HepG2 (cell line): ENCODE results near the gene DHX16. TPM values are rescaled to one million over a fixed set of nuclear protein-coding genes. Genes with fewer than 3 reads are reported as not detected.

Experiments used
- MTA3 ChIP-seq: sonication (generic); formaldehyde crosslinking; IDR thresholded peaks from 2 replicates; pipeline ENCODE4 v1.4.0; 2020; ENCODE audit warnings: missing genetic modification reagents
- ZHX1 ChIP-seq: sonication (generic); formaldehyde crosslinking; IDR thresholded peaks from 2 replicates; pipeline ENCODE4 v1.8.1; 2022; ENCODE audit warnings: low read depth, mild to moderate bottlenecking, missing genetic modification reagents
- ZNF33B ChIP-seq: sonication (generic); formaldehyde crosslinking; IDR thresholded peaks from 2 replicates; pipeline ENCODE4 v1.5.1; 2020; ENCODE audit warnings: mild to moderate bottlenecking, missing genetic modification reagents
- ZNF530 ChIP-seq: sonication (generic); formaldehyde crosslinking; IDR thresholded peaks from 2 replicates; pipeline ENCODE4 v1.5.0; 2020; ENCODE audit warnings: low read depth, mild to moderate bottlenecking, missing genetic modification reagents
- polyA plus RNA-seq, 8 experiments: library from polyadenylated mRNA; depleted of rRNA in 3 of 8; stranded (reverse) in 7 of 8; unstranded in 1 of 8; fragments of >200 nt; fragmentation: Illumina TruSeq in 4 of 8; extraction: Trizol in 4 of 8; gene quantifications; 2 replicates each; pipeline versions ENCODE4 v1.2.1 to v1.2.3, GENCODE V29; 2011 to 2016; ENCODE audit warnings: low read depth in 4 of 8, missing spikeins in 1 of 8, mixed read lengths in 1 of 8; ENCODE audit not compliant: insufficient read depth in 1 of 8
- total RNA-seq, 5 experiments: library from RNA; depleted of rRNA; stranded (reverse); fragments of >200 nt; fragmentation: Illumina TruSeq; extraction: Trizol; gene quantifications; 2 replicates each; pipeline ENCODE4 v1.2.3, GENCODE V29; 2016; ENCODE audit warnings: low read depth in 1 of 5
- TF ChIP-seq, protein P1 (sequence below): sonication (generic); formaldehyde crosslinking; IDR thresholded peaks from 2 replicates; pipeline ENCODE4 v1.8.1; 2023; ENCODE audit warnings: mild to moderate bottlenecking, moderate library complexity, missing genetic modification reagents
- TF ChIP-seq, protein P2 (sequence below): IDR thresholded peaks from 2 replicates; pipeline ENCODE4 v1.4.0; 2020; ENCODE audit warnings: mild to moderate bottlenecking, missing genetic modification reagents
- TF ChIP-seq, protein P3 (sequence below): sonication (generic); formaldehyde crosslinking; IDR thresholded peaks from 2 replicates; pipeline ENCODE4 v1.4.0; 2020; ENCODE audit warnings: missing genetic modification reagents
- TF ChIP-seq, protein P4 (sequence below): sonication (generic); formaldehyde crosslinking; IDR thresholded peaks from 2 replicates; pipeline ENCODE4 v1.5.1; 2020; ENCODE audit warnings: mild to moderate bottlenecking, missing genetic modification reagents, borderline replicate concordance
- TF ChIP-seq, protein P5 (sequence below): IDR thresholded peaks from 2 replicates; pipeline ENCODE4 v1.6.1; 2016

Gene DHX16
- total and polyA plus RNA-seq, 2 of the 13 experiments (the other 11 are each of a cell fraction or from before 2014, with no cell fraction given), result 57.0 to 58.5 TPM

- TF ChIP-seq, protein P1, sequence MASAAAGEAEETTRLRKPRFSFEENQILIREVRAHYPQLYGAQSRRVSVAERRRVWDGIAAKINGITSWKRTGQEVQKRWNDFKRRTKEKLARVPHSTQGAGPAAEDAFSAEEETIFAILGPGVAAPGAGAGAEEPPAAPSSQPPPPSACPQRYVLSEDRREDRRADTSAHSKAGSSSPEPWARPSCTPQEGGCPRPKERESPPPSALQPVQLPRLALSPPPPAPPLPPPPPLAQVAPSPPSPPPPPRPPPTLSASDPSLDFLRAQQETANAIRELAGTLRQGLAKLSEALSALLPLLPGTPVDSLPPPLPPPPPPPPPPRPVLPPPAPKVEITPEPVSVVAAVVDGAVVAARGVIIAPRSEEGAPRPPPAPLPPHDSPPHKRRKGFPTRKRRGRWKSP, result no peak; the same call in none of the 2 replicates
- TF ChIP-seq, protein P2, sequence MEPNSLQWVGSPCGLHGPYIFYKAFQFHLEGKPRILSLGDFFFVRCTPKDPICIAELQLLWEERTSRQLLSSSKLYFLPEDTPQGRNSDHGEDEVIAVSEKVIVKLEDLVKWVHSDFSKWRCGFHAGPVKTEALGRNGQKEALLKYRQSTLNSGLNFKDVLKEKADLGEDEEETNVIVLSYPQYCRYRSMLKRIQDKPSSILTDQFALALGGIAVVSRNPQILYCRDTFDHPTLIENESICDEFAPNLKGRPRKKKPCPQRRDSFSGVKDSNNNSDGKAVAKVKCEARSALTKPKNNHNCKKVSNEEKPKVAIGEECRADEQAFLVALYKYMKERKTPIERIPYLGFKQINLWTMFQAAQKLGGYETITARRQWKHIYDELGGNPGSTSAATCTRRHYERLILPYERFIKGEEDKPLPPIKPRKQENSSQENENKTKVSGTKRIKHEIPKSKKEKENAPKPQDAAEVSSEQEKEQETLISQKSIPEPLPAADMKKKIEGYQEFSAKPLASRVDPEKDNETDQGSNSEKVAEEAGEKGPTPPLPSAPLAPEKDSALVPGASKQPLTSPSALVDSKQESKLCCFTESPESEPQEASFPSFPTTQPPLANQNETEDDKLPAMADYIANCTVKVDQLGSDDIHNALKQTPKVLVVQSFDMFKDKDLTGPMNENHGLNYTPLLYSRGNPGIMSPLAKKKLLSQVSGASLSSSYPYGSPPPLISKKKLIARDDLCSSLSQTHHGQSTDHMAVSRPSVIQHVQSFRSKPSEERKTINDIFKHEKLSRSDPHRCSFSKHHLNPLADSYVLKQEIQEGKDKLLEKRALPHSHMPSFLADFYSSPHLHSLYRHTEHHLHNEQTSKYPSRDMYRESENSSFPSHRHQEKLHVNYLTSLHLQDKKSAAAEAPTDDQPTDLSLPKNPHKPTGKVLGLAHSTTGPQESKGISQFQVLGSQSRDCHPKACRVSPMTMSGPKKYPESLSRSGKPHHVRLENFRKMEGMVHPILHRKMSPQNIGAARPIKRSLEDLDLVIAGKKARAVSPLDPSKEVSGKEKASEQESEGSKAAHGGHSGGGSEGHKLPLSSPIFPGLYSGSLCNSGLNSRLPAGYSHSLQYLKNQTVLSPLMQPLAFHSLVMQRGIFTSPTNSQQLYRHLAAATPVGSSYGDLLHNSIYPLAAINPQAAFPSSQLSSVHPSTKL (CRISPR knock-in tag), result peak; percentile 68
- TF ChIP-seq MTA3 (CRISPR knock-in tag), result no peak
- peak; percentile 88 for TF ChIP-seq ZNF33B (CRISPR knock-in tag)
- TF ChIP-seq, protein P3, sequence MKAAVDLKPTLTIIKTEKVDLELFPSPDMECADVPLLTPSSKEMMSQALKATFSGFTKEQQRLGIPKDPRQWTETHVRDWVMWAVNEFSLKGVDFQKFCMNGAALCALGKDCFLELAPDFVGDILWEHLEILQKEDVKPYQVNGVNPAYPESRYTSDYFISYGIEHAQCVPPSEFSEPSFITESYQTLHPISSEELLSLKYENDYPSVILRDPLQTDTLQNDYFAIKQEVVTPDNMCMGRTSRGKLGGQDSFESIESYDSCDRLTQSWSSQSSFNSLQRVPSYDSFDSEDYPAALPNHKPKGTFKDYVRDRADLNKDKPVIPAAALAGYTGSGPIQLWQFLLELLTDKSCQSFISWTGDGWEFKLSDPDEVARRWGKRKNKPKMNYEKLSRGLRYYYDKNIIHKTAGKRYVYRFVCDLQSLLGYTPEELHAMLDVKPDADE, result no peak
- TF ChIP-seq, protein P4, sequence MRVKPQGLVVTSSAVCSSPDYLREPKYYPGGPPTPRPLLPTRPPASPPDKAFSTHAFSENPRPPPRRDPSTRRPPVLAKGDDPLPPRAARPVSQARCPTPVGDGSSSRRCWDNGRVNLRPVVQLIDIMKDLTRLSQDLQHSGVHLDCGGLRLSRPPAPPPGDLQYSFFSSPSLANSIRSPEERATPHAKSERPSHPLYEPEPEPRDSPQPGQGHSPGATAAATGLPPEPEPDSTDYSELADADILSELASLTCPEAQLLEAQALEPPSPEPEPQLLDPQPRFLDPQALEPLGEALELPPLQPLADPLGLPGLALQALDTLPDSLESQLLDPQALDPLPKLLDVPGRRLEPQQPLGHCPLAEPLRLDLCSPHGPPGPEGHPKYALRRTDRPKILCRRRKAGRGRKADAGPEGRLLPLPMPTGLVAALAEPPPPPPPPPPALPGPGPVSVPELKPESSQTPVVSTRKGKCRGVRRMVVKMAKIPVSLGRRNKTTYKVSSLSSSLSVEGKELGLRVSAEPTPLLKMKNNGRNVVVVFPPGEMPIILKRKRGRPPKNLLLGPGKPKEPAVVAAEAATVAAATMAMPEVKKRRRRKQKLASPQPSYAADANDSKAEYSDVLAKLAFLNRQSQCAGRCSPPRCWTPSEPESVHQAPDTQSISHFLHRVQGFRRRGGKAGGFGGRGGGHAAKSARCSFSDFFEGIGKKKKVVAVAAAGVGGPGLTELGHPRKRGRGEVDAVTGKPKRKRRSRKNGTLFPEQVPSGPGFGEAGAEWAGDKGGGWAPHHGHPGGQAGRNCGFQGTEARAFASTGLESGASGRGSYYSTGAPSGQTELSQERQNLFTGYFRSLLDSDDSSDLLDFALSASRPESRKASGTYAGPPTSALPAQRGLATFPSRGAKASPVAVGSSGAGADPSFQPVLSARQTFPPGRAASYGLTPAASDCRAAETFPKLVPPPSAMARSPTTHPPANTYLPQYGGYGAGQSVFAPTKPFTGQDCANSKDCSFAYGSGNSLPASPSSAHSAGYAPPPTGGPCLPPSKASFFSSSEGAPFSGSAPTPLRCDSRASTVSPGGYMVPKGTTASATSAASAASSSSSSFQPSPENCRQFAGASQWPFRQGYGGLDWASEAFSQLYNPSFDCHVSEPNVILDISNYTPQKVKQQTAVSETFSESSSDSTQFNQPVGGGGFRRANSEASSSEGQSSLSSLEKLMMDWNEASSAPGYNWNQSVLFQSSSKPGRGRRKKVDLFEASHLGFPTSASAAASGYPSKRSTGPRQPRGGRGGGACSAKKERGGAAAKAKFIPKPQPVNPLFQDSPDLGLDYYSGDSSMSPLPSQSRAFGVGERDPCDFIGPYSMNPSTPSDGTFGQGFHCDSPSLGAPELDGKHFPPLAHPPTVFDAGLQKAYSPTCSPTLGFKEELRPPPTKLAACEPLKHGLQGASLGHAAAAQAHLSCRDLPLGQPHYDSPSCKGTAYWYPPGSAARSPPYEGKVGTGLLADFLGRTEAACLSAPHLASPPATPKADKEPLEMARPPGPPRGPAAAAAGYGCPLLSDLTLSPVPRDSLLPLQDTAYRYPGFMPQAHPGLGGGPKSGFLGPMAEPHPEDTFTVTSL (CRISPR knock-in tag), result peak; percentile 43; the same call in 1 of the 2 replicates
- TF ChIP-seq ZHX1 (CRISPR knock-in tag), result no peak
- TF ChIP-seq, protein P5, sequence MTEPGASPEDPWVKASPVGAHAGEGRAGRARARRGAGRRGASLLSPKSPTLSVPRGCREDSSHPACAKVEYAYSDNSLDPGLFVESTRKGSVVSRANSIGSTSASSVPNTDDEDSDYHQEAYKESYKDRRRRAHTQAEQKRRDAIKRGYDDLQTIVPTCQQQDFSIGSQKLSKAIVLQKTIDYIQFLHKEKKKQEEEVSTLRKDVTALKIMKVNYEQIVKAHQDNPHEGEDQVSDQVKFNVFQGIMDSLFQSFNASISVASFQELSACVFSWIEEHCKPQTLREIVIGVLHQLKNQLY (CRISPR knock-in tag), result no peak
- TF ChIP-seq ZNF530 (CRISPR knock-in tag), result 0 out of 2 replicates have a peak, but pooled peaks have one; percentile 47
Observed at GRCh38 chr6:30672445-30673253, at the start of gene DHX16 (continued).
